Neural cell (in vitro differentiated cells): ENCODE data around the gene HK2. TPM values are rescaled to one million over a fixed set of nuclear protein-coding genes. Genes with fewer than 3 reads are reported as not detected.
"Not testable (repeated sequence)": the region's sequence is repeated elsewhere in the genome, so short reads cannot be mapped to it uniquely, and the experiment has no call there.

Source experiments
- H2AFZ ChIP-seq: fragments of 200-600, 300-800 bp; sonication (generic), shearing (Covaris generic); 2 replicates; pipeline ENCODE4 v1.6.0; 2014; ENCODE audit warnings: low read depth, mild to moderate bottlenecking, antibody characterized with exemption, low read length, moderate library complexity
- H3F3A ChIP-seq: fragments of 200-600 bp; shearing (Covaris generic); 2 replicates; pipeline ENCODE4 v1.6.1; 2016; ENCODE audit warnings: mild to moderate bottlenecking, moderate library complexity, mixed read lengths, antibody characterized with exemption, low read length; ENCODE audit not compliant: insufficient read depth, poor library complexity, severe bottlenecking
- H3K27ac ChIP-seq: fragments of 200-600, 300-800 bp; sonication (generic), shearing (Covaris generic); 2 replicates; pipeline ENCODE4 v1.5.1; 2014; ENCODE audit warnings: mild to moderate bottlenecking, low read length, moderate library complexity
- H3K27me3 ChIP-seq: fragments of 300-800, 200-600 bp; sonication (generic), shearing (Covaris generic); 2 replicates; pipeline ENCODE4 v1.6.0; 2014; ENCODE audit warnings: mild to moderate bottlenecking, low read depth, low read length, moderate library complexity; ENCODE audit not compliant: insufficient read depth
- H3K36me3 ChIP-seq: fragments of 300-800, 200-600 bp; sonication (generic), shearing (Covaris generic); 2 replicates; pipeline ENCODE4 v1.5.1; 2014; ENCODE audit warnings: mild to moderate bottlenecking, antibody characterized with exemption, low read length, moderate library complexity; ENCODE audit not compliant: insufficient read depth
- H3K4me2 ChIP-seq: fragments of 300-800, 200-600 bp; sonication (generic), shearing (Covaris generic); 2 replicates; pipeline ENCODE4 v1.6.0; 2014; ENCODE audit warnings: mild to moderate bottlenecking, low read length
- H3K4me3 ChIP-seq: fragments of 300-800, 200-600 bp; sonication (generic), shearing (Covaris generic); 2 replicates; pipeline ENCODE4 v1.5.1; 2014; ENCODE audit warnings: mild to moderate bottlenecking, low read length, moderate library complexity
- H3K79me2 ChIP-seq: fragments of 200-600 bp; shearing (Covaris generic); replicated peaks from 2 replicates; pipeline ENCODE4 v1.6.0; 2014; ENCODE audit warnings: mild to moderate bottlenecking, low read length, moderate library complexity; ENCODE audit not compliant: insufficient read depth
- H3K9ac ChIP-seq: fragments of 300-800, 200-600 bp; sonication (generic), shearing (Covaris generic); 2 replicates; pipeline ENCODE4 v1.6.1; 2016; ENCODE audit warnings: mild to moderate bottlenecking, low read length, mixed read lengths
- H3K9me2 ChIP-seq: fragments of 200-600 bp; shearing (Covaris generic); 2 replicates; pipeline ENCODE4 v1.6.1; 2016; ENCODE audit warnings: mild to moderate bottlenecking, low read length, mixed read lengths; ENCODE audit not compliant: insufficient read depth
- H3K9me3 ChIP-seq: fragments of 200-600, 300-800 bp; sonication (generic), shearing (Covaris generic); 2 replicates; pipeline ENCODE4 v1.6.1; 2016; ENCODE audit warnings: mild to moderate bottlenecking, mixed run types, low read length, moderate library complexity, mixed read lengths
- H4K20me1 ChIP-seq: fragments of 200-600 bp; shearing (Covaris generic); 2 replicates; pipeline ENCODE4 v1.6.1; 2016; ENCODE audit warnings: mild to moderate bottlenecking, mixed run types; ENCODE audit not compliant: insufficient read depth
- EP300 ChIP-seq: fragments of 450-650 bp; conservative IDR thresholded peaks from 2 replicates; pipeline ENCODE4 v1.6.1; 2014; ENCODE audit warnings: antibody characterized with exemption, mild to moderate bottlenecking, moderate library complexity; ENCODE audit not compliant: poor library complexity, severe bottlenecking
- EZH2 ChIP-seq: fragments of 200-600, 300-800 bp; shearing (Covaris generic), sonication (generic); IDR thresholded peaks from 2 replicates; pipeline ENCODE4 v1.6.1; 2014; ENCODE audit warnings: antibody characterized with exemption, low read length, borderline replicate concordance, mild to moderate bottlenecking; ENCODE audit not compliant: insufficient read depth, poor library complexity, severe bottlenecking
- MXI1 ChIP-seq: fragments of 450-650 bp; conservative IDR thresholded peaks from 2 replicates; pipeline ENCODE4 v1.6.1; 2014; ENCODE audit warnings: antibody characterized with exemption, mild to moderate bottlenecking; ENCODE audit not compliant: poor library complexity, severe bottlenecking
- POLR2AphosphoS5 ChIP-seq: IDR thresholded peaks from 2 replicates; pipeline ENCODE4 v1.6.1; 2012
- RAD21 ChIP-seq: fragments of 450-650 bp; conservative IDR thresholded peaks from 2 replicates; pipeline ENCODE4 v1.6.1; 2014; ENCODE audit warnings: antibody characterized with exemption, mild to moderate bottlenecking, moderate library complexity
- SMC3 ChIP-seq: fragments of 450-650 bp; conservative IDR thresholded peaks from 2 replicates; pipeline ENCODE4 v1.6.1; 2014; ENCODE audit warnings: antibody characterized with exemption, mild to moderate bottlenecking, moderate library complexity; ENCODE audit not compliant: poor library complexity
- TAF1 ChIP-seq: IDR thresholded peaks from 2 replicates; pipeline ENCODE4 v1.6.1; 2012; ENCODE audit warnings: low read depth
- polyA plus RNA-seq: library from polyadenylated mRNA; depleted of rRNA; stranded (reverse); fragments of >200 nt; gene quantifications from 2 replicates; pipeline ENCODE4 v1.2.3, GENCODE V29; 2014
- TF ChIP-seq, protein P1 (sequence below): fragments of 450-650 bp; IDR thresholded peaks from 2 replicates; pipeline ENCODE4 v1.5.1; 2014; ENCODE audit warnings: antibody characterized with exemption, mild to moderate bottlenecking, moderate library complexity; ENCODE audit not compliant: poor library complexity, severe bottlenecking
- TF ChIP-seq, protein P2 (sequence below): IDR thresholded peaks from 2 replicates; pipeline ENCODE4 v1.6.1; 2012; ENCODE audit warnings: borderline replicate concordance

HK2 gene
- polyA plus RNA-seq, 1 donor from 2014 or later, result 0.47 TPM

DNA sequence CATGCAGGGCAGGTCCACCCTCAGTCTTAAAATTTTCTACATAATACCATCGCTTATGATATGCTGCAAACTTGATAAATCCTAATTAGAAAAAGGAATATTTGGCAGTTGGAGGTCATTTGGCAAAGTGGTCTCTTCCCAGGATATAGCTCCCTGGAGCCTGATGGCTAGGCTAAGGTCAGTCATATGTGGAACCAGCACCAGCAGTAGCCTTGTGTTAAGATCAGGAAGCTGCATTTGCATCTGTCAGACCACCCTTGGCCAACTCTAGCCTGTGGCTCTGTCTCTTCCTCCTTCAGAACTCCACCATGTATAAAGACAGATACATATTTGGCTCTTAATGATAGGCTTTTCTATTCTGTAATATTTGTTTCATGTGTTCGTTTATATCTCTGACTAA, 5.4 kb upstream of the HK2 start:
- Histone ChIP-seq H3K4me2 (no peak overlapping the region), H3K9me3 (no peaks in the 10 kb centered on the region), H3K9me2 (no peaks in the 10 kb centered on the region)

DNA sequence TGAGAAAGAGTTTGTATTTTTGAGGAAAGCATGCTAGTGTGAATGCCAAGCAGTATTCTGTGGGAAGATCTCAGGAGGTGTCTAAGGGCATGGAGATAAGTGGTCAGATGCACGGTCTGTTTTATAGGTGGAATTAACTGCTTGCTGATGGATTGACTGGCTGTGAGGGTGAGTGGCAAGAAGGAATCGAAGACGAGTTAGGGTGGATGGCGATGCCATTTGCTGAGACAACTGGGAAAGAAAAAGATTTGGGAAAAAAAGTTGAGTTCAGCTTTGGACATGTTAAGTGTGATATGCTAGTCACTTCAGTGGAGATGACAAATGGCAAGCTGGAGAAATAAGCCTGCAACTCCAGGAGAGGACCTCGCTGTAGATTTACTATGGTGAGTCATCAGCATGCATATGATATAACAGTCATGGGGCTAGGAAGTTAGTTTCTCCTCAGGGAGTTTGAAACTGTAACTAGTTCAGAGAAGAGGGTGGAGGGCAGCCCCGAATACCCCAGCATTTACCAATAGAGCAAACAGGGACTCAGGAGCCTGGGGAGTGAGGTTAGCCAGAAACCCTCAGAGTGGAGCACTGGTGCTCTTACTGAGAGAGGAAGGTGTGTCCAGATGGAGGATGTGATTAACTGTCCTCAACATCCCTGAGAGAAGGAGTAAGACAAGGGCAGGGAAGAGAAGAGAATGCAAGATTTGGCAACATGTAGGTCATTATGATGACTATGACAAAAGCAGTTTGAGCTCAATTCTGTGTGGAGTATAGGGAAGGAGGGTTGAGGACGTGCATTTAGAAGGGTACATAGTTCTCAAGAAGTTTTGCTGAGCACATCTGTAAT, 2.0 kb upstream of the HK2 start:
- TF ChIP-seq SMC3 (no peak), RAD21 (no peak), POLR2AphosphoS5 (no peak), TAF1 (no peak), MXI1 (no peak), EZH2 (no peak), EP300 (no peak)
- TF ChIP-seq, protein P1, sequence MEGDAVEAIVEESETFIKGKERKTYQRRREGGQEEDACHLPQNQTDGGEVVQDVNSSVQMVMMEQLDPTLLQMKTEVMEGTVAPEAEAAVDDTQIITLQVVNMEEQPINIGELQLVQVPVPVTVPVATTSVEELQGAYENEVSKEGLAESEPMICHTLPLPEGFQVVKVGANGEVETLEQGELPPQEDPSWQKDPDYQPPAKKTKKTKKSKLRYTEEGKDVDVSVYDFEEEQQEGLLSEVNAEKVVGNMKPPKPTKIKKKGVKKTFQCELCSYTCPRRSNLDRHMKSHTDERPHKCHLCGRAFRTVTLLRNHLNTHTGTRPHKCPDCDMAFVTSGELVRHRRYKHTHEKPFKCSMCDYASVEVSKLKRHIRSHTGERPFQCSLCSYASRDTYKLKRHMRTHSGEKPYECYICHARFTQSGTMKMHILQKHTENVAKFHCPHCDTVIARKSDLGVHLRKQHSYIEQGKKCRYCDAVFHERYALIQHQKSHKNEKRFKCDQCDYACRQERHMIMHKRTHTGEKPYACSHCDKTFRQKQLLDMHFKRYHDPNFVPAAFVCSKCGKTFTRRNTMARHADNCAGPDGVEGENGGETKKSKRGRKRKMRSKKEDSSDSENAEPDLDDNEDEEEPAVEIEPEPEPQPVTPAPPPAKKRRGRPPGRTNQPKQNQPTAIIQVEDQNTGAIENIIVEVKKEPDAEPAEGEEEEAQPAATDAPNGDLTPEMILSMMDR, result no peak
- TF ChIP-seq, protein P2, sequence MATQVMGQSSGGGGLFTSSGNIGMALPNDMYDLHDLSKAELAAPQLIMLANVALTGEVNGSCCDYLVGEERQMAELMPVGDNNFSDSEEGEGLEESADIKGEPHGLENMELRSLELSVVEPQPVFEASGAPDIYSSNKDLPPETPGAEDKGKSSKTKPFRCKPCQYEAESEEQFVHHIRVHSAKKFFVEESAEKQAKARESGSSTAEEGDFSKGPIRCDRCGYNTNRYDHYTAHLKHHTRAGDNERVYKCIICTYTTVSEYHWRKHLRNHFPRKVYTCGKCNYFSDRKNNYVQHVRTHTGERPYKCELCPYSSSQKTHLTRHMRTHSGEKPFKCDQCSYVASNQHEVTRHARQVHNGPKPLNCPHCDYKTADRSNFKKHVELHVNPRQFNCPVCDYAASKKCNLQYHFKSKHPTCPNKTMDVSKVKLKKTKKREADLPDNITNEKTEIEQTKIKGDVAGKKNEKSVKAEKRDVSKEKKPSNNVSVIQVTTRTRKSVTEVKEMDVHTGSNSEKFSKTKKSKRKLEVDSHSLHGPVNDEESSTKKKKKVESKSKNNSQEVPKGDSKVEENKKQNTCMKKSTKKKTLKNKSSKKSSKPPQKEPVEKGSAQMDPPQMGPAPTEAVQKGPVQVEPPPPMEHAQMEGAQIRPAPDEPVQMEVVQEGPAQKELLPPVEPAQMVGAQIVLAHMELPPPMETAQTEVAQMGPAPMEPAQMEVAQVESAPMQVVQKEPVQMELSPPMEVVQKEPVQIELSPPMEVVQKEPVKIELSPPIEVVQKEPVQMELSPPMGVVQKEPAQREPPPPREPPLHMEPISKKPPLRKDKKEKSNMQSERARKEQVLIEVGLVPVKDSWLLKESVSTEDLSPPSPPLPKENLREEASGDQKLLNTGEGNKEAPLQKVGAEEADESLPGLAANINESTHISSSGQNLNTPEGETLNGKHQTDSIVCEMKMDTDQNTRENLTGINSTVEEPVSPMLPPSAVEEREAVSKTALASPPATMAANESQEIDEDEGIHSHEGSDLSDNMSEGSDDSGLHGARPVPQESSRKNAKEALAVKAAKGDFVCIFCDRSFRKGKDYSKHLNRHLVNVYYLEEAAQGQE, result no peak
- Histone ChIP-seq H3K9ac (no peak overlapping the region), H3K27ac (no peak overlapping the region), H3K4me2 (no peak overlapping the region), H3K36me3 (no peaks in the 10 kb centered on the region), H3K4me3 (no peak overlapping the region), H4K20me1 (no peaks in the 10 kb centered on the region), H3F3A (no peaks in the 10 kb centered on the region), H3K79me2 (no peaks in the 10 kb centered on the region), H3K9me3 (no peaks in the 10 kb centered on the region), H3K9me2 (no peaks in the 10 kb centered on the region), H3K27me3 (peaks cover 42% of the 10 kb centered on the region), H2AFZ (no peak overlapping the region)

More for the DNA sequence above, 5.4 kb upstream of the HK2 start:
- Histone ChIP-seq H3K27ac (no peak overlapping the region), H3F3A (no peaks in the 10 kb centered on the region), H3K79me2 (no peaks in the 10 kb centered on the region), H3K9ac (no peak overlapping the region), H3K4me3 (no peak overlapping the region), H4K20me1 (no peaks in the 10 kb centered on the region), H3K27me3 (peaks cover 15% of the 10 kb centered on the region), H3K36me3 (no peaks in the 10 kb centered on the region), H2AFZ (no peak overlapping the region)
- TF ChIP-seq EP300 (no peak), TAF1 (no peak), MXI1 (no peak), SMC3 (no peak), EZH2 (no peak), RAD21 (no peak), POLR2AphosphoS5 (no peak)
- TF ChIP-seq, protein P2, result no peak
- TF ChIP-seq, protein P1, result no peak

- Histone ChIP-seq H3K4me3 (peak overlapping the region; percentile 78), H3K4me2 (peak overlapping the region; percentile 39), H3K27me3 (peaks cover 42% of the 10 kb centered on the region)
- not testable (repeated sequence) for H3K9me3 ChIP-seq, H4K20me1 ChIP-seq, H3F3A ChIP-seq, H2AFZ ChIP-seq, H3K9ac ChIP-seq, H3K79me2 ChIP-seq, H3K9me2 ChIP-seq, H3K27ac ChIP-seq, H3K36me3 ChIP-seq
These were observed 386 bp downstream of the HK2 start for GRCh38 chr2:74834234-74834791.
